Right ventricle myocardium inferior (tissue), 1 donor: Measurements from ENCODE around the gene CFAP221. TPM values are rescaled to one million over a fixed set of nuclear protein-coding genes. Genes with fewer than 3 reads are reported as not detected.
A peak's percentile ranks its signal among the peaks of the same experiment; 100 is the strongest.
"Not testable (repeated sequence)": the region's sequence is repeated elsewhere in the genome, so short reads cannot be mapped to it uniquely, and the experiment has no call there.

Experiments
- ATAC-seq: fragments of 200-7000 bp; cut with Tn5 transposase; one replicate; pipeline ENCODE4 v1.9.1; 2020; ENCODE audit warnings: mild to moderate bottlenecking, moderate library complexity
- DNase-seq: peaks from one replicate; pipeline ENCODE4 v3.0.0; 2021; ENCODE audit errors: missing footprints
- intact Hi-C: fragments of 100-400 bp; cut with DNase I; formaldehyde crosslinking; loops from one replicate; pipeline ENCODE4 v1.11.0; 2022
- total RNA-seq: library from RNA; stranded (reverse); fragmentation: NEBNext Ultra II Directional; extraction: Animal tissue kit (Norgen Biotek cat#: 25700); gene quantifications from one replicate; pipeline ENCODE4 v1.2.1, GENCODE V29; 2021
- donor health status: DM: no; HTN: yes; CAD: no; lungs with severe emphysema.

The CFAP221 gene
- total RNA-seq, 1 donor from 2014 or later, result 0.51 TPM

DNA sequence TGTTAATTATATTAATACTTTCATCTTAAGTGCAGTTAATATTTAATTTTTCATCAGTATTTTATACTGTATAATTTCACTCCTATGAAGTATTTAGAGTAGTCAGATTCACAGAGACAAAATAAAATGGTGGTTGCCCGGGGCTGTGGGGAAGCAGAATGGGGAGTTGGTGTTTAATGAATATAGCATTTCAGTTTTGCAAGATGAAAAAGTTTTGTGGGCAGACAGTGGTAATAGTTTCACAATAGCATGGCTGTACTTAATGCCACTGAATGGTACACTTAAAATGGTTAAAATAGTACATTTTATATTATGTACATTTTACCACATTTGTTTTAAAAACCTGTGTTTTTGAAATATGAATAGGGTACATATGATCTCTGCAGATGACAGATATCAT is 31.2 kb downstream of the CFAP221 start:
- DNase-seq (no peak), ATAC-seq (no peak)
- intact Hi-C loops, result no loop called here

DNA sequence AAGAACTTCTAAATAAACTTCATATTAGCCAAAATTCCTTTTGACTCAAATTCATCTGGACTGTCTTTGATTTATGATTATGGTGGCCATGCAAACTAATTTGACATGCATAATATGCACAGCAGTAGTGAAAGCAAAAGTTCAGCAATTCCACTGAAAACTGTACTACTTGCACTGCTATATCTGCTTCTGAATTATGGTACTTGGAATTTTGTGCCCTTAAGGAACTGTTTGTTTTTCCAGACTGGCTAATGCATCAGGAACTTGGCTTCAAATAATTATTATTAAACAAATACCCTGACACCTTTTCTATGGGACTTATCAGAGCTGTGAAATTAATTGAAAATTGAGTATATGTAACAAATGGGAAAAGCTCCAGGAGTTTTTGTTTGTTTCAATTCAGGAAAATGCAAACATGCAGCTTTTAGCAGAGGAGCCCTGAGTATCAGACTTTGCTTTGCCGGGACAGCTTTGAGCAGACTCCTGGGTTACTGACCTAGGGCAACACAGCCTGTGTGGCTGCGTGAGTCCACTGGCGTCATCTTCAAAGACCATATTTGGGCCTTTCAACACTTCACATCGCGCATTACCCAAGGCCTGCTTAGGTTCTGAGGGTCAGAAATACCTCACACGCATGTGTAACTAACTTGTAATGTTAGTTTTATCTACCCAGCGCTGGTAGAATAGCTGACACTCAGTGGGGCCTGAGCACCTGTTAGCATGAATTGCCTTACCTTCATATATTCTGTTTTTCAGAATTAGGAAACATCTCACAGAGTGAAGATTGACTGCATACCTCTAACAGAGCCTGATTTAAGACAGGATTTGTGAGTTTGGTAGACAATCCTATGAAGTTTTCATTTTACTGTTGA is 35.4 kb downstream of the CFAP221 start:
- no peak for DNase-seq
- intact Hi-C loops, result no loop called here
- peak; percentile 92 for ATAC-seq

DNA sequence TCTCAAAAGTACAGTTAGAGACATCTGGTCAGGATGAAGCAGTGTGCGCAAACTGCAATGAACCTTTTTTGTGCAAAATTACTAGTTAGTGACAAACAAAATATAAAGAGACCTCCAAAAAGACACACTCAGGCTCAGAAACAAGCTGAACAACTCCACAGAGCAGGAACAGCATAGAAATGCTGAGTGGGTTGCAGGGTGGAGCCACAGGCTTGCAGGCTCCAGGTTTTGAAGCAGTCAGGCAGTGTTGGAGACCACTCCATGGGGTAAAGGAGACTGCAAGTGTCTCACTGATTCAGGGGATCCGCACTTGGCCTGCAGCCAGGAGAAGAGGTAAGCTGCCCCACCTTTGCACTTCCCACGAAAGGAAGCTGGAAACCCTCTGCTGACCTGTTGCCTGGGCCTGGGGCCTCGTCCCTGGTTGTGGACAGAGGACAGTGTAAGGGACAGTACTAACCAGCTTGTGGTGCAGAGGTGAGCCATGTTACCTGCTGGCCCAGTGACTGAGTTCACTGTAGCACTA is 36.4 kb downstream of the CFAP221 start:
- ATAC-seq (no peak), DNase-seq (no peak)
- intact Hi-C loops, result no loop called here

DNA sequence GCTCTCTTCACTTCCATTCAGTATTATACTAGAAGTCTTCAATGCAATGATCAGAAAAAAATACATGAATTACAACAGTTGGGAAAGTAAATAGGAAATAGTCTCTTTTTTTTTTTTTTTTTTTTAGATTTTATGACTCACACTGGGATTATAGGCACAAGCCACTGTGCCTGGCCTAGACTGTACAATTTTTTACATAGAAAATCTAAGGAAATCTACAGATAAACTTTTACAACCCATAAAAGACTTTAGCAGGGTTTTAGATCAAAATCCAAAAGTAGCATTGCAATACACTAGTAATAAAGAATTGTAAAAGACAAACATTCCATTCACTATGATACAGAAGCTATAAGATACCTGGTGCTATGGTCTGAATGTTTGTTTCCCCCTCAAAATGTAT is 39.0 kb downstream of the CFAP221 start:
- intact Hi-C loops, result no loop called here

DNA sequence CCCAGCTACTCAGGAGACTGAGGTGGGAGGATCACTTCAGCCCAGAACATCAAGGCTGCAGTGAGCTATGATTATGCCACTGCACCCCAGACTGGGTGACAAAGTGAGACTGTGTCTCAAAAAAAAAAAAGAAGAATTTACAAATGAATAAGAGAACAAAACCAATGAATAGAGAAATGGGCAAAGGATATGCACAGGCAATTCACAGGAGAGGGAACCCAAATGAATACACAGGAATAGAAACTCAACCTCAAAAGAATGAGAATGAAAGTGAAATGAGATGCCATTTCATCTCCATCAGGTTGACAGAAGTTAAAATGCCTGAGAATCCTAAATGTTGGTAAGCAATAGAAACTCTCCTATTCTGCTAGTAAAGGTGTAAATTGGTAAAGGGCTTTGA is 40.2 kb downstream of the CFAP221 start:
- no peak for DNase-seq
- intact Hi-C loops, result no loop called here
- ATAC-seq, result no peak

More for the DNA sequence above, 39.0 kb downstream of the CFAP221 start:
- DNase-seq (no peak), ATAC-seq (no peak)

DNA sequence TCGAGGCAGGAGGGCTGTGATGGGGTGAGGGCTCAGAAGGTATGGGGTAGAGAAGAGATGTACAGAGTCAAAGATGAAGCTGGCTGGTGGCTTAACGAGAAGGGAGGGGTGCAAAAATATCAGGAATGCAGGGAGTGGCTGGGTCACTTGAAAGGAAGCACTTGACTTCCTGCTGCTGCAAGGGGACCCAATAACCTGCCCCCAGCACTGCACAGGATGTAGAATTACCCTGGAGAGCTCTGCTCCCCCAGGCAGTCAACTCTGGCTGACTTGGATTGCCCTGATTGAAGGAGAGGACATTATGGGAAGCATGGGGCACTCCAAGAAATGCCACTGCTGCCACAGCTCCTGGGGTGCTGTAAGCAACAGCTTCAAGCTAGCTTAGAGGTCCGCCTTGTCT is 41.8 kb downstream of the CFAP221 start:
- ATAC-seq, result no peak
- DNase-seq, result no peak
- intact Hi-C loops, result no loop called here

DNA sequence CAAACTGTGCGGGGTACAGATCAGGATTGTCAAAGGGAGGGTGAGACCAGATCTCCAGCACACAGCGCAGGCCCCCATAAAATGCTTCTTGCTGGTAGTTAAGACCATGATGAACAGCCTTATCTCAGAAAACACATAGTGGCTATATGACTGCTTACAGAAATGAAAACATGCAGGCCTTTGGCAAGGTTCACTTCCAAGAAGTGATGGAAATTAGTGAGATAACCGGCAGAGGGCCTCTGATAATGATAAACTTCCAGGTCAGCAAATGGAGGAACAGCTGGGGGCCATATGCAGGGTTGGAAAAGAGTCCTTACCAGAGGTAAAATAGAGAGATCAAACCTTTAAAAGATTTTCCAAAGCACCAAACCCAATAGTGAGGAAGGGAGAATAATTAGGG is 46.6 kb downstream of the CFAP221 start:
- DNase-seq, result no peak
- intact Hi-C loops, result loop anchor here (10.0 kb wide), 1 partner anchor 186 kb away; no protein-coding TSS in a partner anchor
- no peak for ATAC-seq

DNA sequence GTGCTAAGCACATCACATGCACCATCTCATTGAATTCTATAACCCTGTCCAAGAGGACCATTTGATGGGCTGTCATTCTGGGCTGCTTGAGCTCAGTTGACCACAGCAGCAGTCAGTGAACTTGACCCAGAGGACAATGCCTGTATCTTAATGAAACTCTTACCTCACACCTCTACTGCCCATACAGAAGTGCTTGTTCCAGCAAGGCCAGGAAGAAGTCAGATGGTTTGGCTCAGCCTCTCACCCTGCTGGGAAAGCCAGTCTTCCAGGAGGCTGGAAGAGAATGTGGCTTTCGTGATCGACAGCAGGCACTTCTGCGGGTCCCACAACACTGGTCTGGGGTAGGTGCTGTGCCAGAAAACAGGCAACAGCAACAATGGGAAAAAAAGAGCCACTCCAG is 47.3 kb downstream of the CFAP221 start:
- DNase-seq, result no peak
- ATAC-seq, result peak; percentile 42
- intact Hi-C loops, result loop anchor here (10.0 kb wide), 1 partner anchor 187 kb away; no protein-coding TSS in a partner anchor

DNA sequence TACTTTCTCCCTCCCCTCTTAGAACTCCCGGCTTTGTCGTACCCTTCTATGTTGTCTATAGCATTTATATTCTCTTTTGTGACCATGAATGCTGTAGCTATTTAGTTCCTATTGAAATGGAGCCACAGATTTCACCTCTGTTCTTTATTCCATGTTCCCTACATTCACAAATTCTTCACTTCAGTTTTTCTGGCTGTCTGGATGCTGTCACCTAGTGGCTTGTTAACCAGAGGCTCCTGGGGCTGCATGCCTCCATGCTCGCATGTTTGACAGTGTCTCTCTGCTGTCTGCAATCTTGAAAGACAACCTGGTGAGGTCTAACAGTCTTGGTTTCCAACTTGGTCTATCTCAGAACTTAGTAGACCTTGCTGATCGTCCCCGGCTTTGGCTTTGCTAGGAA is 48.2 kb downstream of the CFAP221 start:
- intact Hi-C loops, result loop anchor here (10.0 kb wide), 1 partner anchor 188 kb away; no protein-coding TSS in a partner anchor
- DNase-seq (no peak), ATAC-seq (no peak)

DNA sequence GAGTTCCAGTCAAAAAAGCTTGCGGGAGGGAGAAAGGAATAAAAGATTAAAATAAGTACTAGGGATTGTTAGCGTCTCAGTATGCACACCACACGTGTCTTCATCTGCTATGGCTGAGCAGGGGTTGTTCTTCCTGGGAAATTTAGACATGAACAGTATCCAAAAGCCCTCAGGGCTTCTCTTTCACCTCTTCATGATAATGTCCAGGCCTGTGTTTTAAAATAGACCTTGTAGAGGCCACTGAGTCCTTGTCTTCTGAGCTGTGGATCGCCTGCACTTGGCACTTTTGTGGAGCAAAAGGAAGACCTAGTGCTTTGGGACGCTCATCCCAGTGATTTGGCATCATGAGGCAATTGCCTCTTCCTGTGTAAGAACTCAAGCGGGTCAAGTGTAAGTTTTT is 52.4 kb downstream of the CFAP221 start:
- DNase-seq (no peak), ATAC-seq (peak; percentile 84)
- intact Hi-C loops, result loop anchor here (5.0 to 10.0 kb wide), 2 partner anchors 109 to 192 kb away; no protein-coding TSS in a partner anchor

DNA sequence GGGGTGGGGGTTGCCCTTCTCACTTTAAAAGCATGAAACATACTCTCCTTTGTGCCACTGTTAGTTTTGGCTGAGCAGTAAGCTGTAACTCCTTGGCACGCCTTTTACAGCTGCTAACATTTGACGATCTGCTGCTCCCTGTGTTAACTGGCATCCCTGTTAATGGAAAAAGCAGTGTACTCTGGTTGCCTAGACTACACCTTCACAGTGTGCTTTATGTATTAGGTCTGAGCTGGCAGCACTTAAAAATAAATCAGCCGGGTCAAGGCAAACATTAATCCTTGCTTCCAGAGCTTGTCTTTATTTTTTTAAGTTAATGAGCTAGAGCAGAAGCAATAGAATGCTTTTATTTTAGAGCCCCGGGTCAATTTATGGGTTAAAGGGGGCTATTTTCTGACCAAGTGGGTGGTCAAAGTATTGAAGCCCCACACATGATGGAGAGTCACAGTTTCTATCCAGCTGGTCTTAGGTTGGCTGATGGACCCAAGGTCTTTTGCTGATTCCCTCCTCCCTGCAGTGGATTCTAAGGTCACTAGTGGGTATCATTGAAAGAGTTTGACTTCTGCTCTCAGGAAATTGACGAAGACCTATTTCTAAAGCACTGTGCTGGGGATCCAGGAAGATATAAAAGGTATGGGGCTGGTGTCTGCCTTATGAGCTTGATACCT is 54.5 kb downstream of the CFAP221 start:
- DNase-seq, result no peak
- ATAC-seq, result peak; percentile 75
- intact Hi-C loops, result loop anchor here (5.0 to 10.0 kb wide), 2 partner anchors 111 to 194 kb away; no protein-coding TSS in a partner anchor

DNA sequence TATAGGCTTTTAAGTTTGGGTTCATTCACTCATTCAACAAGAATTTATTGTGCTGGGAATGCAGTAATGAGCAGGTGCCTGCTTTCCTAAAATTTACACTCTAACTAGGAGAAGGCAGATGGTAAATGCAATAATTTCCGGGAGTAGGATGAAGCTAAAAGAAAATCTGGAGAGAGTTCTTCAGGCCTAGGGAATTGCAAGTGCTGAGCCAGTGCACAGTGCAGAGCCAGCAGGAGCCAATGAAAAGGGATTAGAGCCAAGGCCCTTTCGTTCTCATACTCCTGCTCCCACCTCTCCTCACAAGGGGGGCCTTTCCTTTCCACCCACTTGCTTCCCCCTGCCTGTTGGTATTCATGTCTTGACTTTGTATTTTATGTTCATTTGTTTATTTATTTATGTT is 55.1 kb downstream of the CFAP221 start:
- intact Hi-C loops, result loop anchor here (5.0 to 10.0 kb wide), 2 partner anchors 112 to 195 kb away; no protein-coding TSS in a partner anchor
- DNase-seq (no peak), ATAC-seq (no peak)

DNA sequence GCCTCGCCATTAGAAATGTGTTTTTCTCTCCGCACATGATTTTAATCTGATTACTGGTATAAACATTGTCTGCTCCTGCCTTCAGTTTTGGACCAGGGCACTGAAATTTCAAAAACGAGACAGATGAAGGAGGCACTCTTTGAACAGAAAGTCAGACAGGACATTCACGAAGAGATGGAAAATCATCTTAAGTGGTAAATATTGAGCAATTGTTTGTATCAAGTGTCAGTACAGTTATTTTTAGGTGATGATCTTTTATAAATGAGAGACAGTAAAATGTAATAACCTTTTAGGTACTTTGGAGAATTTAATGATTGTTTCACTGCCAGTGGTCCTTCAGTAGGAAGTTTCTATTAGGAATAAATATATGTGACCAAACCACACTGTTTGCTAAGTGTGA is 60.8 kb downstream of the CFAP221 start:
- no peak for DNase-seq
- no peak for ATAC-seq
- intact Hi-C loops, result no loop called here

DNA sequence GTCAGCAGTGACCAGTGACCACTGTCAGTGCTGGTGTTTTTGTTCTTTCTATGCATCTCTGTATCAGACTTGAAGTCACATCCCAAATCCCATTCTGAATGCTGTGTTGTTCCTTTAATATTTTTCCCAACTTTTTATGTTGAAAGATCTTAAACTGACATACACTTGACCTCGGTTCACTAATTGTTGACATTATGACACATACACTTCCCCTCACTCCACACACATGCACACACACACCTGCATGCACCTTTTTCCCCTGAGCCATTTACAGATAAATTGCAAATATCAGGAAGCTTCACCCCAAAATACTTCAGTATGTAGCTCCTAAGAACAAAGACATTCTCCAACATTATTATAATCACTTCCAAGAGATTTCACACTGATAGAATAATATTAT is 62.4 kb downstream of the CFAP221 start:
- intact Hi-C loops, result no loop called here
- no peak for ATAC-seq
- DNase-seq, result no peak

DNA sequence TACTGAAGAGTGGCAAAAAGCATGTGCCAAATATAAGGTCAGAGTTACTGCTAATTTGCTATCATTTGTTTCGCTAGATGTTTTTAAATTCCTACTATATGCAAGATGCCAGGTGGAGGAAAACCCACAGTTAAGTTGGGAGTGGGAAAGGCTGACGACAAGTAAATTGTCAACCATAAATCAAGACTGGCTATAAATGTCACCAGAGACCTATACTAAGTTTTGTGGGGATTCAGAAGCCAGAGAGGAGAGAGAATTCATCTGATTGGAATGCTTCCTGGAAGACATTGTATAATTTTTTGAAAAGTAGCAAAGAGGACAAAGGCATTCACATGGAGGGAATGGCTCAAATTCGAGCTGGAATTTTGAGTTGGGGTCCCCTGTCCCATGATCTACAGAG is 64.3 kb downstream of the CFAP221 start:
- ATAC-seq, result no peak
- intact Hi-C loops, result no loop called here

DNA sequence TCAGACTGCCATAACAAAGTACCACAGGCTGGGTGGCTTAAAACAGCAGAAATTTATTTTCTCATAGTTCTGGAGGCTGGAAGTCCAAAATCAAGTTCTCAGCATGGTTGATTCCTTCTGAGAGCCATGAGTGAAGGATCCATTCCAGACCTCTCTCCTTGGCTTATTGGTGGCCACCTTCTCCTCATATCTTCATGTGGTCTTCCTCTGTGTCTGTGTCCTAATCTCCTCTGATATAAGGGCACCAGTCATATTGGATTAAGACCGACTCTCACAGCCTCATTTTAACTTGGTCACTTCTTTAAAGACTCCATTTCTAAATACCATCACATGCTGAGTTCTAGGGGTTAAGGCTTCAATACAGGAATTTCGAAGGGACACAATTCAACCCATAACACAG is 65.1 kb downstream of the CFAP221 start:
- no peak for ATAC-seq
- intact Hi-C loops, result no loop called here

More for the DNA sequence above, 64.3 kb downstream of the CFAP221 start:
- DNase-seq, result no peak

DNA sequence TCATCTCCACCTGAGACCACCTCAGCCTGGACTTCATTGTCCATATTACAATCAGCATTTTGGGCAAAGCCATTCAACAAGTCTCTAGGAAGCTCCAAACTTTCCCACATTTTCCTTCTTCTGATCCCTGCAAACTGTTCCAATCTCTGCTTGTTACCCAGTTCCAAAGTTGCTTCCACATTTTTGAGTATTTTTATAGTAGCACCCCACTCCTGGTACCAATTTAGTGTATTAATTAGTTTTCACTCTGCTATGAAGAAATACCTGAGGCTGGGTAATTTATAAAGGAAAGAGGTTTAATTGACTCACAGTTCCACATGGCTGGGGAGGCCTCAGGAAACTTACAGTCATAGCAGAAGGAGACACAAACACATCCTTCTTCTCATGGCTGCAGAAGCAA is 69.9 kb downstream of the CFAP221 start:
- intact Hi-C loops, ATAC-seq, DNase-seq: not testable (repeated sequence)

More for the DNA sequence above, 65.1 kb downstream of the CFAP221 start:
- no peak for DNase-seq

DNA sequence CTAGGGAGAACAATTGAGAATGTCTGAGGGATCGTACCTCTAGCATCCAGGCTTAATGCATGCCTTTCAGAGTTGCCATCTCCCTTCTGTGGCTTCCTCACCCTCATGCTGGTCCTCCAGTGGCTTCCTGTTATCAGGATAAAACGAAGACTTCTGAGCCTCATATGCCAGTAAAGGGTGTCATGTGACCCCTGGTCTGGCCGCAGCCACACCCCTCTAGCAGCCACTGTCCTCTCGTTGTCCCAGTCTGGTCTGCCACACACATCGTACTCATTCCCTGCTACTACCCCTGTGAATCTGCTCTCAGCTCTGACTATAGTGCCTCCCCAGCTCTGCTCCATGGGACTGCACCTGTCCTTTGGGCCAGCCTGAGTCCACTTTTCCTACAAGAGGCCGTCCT is 72.2 kb downstream of the CFAP221 start:
- no peak for ATAC-seq
- intact Hi-C loops, result no loop called here
- no peak for DNase-seq

DNA sequence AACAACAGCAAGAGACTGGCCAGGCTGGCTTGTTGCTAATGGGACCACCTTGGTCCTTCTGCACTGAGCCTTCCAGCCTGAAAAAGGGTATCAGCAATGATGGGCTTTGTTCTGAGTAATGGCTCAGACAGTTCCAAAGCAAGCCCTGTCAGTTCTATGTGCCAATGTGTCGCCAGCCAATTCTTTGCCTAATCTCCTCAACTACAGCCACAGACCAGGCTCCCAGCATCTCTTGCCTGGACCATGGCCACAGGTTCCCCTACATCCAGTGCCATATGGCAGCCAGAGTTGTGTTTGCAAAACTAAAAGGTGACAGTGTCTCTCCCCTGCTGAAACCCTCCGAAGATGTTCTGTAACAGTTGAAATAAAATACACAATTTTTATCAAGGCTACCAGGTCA is 73.2 kb downstream of the CFAP221 start:
- no peak for DNase-seq
- peak; percentile 48 for ATAC-seq
- intact Hi-C loops, result no loop called here
